Stimulated activated CD4-positive, alpha-beta T cell treated with anti-CD3 and anti-CD28 coated beads, Interleukin-2, amount 100 ng/mL, for 48 hours (primary cell): ENCODE measurements around the gene NTRK3.
"Not testable (repeated sequence)": the region's sequence is repeated elsewhere in the genome, so short reads cannot be mapped to it uniquely, and the experiment has no call there.

Experiments used
- DNase-seq, 2 donors: peaks; one replicate each; pipeline ENCODE4 v3.0.0-alpha.2; 2020

The NTRK3 gene

GRCh38 chr15:88072133-88072532, 184.4 kb downstream of the NTRK3 start:
- not testable (repeated sequence) for DNase-seq

GRCh38 chr15:88071141-88071540, 185.4 kb downstream of the NTRK3 start:
- DNase-seq = no peak

GRCh38 chr15:88069561-88069960, 187.0 kb downstream of the NTRK3 start:
- no peak for DNase-seq

GRCh38 chr15:88067331-88067685, 189.2 kb downstream of the NTRK3 start:
- no peak for DNase-seq

- no peak for DNase-seq
Observed at GRCh38 chr15:88066636-88067330, 189.8 kb downstream of the NTRK3 start.

- DNase-seq = no peak
Observed at GRCh38 chr15:88061452-88061851, 195.1 kb downstream of the NTRK3 start.

- DNase-seq = no peak
Observed at GRCh38 chr15:88060383-88060782, 196.2 kb downstream of the NTRK3 start.

- DNase-seq = no peak
Observed at GRCh38 chr15:88057836-88058235, 198.7 kb downstream of the NTRK3 start.

- no peak for DNase-seq
Observed at GRCh38 chr15:88049506-88049905, 207.0 kb downstream of the NTRK3 start.

GRCh38 chr15:88048755-88049154, 207.8 kb downstream of the NTRK3 start:
- DNase-seq = no peak

- no peak for DNase-seq
Observed at GRCh38 chr15:88048237-88048636, 208.3 kb downstream of the NTRK3 start.

GRCh38 chr15:88046576-88047129, 209.9 kb downstream of the NTRK3 start:
- no peak for DNase-seq

- DNase-seq = no peak
Observed at GRCh38 chr15:88043396-88043795, 213.1 kb downstream of the NTRK3 start.

GRCh38 chr15:88042047-88042446, 214.5 kb downstream of the NTRK3 start:
- DNase-seq = no peak

- DNase-seq = no peak
Observed at GRCh38 chr15:88040516-88040915, 216.0 kb downstream of the NTRK3 start.

GRCh38 chr15:88038261-88038660, 218.3 kb downstream of the NTRK3 start:
- no peak for DNase-seq

- DNase-seq = no peak
Observed at GRCh38 chr15:88036154-88036839, 220.2 kb downstream of the NTRK3 start.

- no peak for DNase-seq
Observed at GRCh38 chr15:88035381-88035780, 221.2 kb downstream of the NTRK3 start.

- not testable (repeated sequence) for DNase-seq
Observed at GRCh38 chr15:88033421-88033820, 223.1 kb downstream of the NTRK3 start.

GRCh38 chr15:88032787-88033186, 223.8 kb downstream of the NTRK3 start:
- no peak for DNase-seq

GRCh38 chr15:88031461-88031860, 225.1 kb downstream of the NTRK3 start:
- DNase-seq = no peak

GRCh38 chr15:88029696-88030095, 226.8 kb downstream of the NTRK3 start:
- no peak for DNase-seq

- no peak for DNase-seq
Observed at GRCh38 chr15:88028024-88028423, 228.5 kb downstream of the NTRK3 start.

GRCh38 chr15:88023914-88024313, 232.6 kb downstream of the NTRK3 start:
- DNase-seq = no peak
